Suppressor macrophage (primary cell): ENCODE data around the gene TNIK.

ENCODE experiments used
- DNase-seq, 4 experiments: peaks; one replicate each; pipeline ENCODE4 v3.0.0-alpha.2; 2020 to 2022

TNIK gene

DNA sequence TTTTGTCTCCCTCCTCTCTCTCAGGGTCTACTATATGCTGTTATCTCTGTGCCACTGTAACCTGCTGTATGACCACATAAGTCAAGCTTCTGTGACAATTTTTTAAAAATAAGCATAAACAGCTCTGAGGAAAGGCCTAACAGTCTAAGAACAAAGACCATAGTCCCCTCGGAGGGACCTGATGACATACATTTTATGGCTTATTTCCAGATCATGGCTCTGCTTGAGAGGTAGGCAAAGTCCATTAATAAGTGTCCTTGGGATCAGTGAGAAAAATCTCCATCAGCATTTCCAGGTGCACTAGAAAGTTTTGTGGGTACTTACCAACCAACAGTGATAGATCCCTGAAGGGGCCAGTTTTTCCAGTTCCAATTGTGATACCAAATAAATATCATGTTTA is 123.8 kb downstream of the TNIK start:
- DNase-seq = no peak

DNA sequence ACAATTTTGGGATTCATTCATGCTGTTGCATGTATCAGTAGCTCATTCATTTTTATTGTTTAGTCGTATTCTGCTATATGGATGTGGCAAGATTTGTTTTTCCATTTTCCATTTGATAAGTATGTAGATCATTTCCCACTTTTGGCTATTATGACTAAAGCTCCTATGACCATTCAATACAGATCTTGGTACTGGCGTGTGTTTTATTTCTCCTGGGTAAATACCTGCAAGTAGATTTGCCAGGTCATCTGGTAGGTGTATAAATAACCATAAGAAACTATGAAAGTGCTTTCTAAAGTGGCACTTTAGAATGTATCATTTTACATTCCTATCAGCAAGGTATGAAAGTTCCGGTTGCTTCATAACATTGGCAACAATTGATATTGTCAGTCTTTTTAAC is 124.6 kb downstream of the TNIK start:
- DNase-seq = no peak

DNA sequence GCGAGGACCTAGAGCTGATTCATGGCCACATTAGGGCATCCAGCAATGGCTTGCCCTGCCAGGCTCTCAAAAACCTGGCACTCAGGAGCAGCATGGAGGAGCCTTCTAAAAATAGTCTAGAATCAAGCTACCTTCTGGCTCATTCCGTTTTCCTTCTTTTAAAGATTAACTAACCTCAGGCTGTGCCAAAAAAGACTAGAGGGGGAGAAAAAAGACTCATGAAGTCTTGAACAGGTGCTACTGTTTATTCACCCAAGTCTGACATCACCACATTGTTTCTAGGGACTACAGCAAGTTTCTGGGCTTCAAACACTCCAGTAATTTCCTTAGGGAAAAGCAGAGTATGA is 125.8 kb downstream of the TNIK start:
- DNase-seq = no peak

DNA sequence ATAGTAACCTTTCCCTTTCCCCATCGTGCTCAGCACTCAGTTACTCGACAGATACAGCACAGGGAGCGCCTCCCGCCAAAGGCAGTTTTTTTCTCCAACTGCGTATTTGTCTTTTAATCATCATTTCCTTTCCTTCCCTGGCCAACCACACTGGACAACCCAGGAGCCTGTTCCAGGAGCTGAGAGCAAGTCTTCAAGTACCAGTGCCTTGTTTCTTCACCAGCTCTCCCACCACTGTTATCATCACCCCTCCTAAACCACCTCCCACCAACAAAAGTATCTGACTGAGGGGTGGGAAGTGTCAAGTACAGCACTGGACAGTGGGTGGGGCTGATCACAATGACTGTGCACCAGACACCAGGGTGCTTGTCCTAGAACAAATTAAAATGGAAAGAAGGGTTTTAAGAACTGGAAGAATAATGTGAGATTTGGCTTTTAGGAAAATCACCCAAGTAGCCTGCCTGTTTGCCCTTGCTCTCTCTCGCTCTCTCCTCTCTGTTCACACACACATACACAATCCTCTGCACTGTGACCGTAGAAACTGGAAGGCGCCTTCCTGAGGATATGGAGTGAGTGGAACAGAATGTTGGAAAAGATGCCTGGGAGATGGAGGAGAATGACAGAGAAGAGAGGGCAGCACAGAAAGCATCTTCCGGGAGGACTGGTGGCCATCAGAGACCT is 126.3 kb downstream of the TNIK start:
- DNase-seq = no peak

DNA sequence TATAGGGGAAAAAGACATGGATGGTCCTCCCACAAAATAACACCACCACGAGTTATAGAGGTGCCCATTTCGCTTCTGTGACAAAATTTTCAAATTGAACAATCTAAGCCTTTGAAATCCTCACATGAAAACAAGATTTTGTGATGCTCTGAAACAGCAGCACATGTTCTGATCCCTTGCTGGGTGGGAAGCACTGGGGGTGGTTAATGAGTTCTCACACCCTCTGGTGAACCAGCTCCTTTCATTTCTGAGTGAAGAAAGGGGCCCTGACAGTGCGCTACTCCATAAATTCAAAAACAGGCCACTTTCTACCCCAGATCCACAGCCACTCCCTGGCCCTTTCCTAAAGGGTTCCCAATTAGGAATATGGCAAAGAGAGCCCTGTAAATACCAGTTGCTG is 129.3 kb downstream of the TNIK start:
- DNase-seq = no peak

- DNase-seq = no peak
Measured at GRCh38 chr3:171329746-171330145, 130.5 kb downstream of the TNIK start.

DNA sequence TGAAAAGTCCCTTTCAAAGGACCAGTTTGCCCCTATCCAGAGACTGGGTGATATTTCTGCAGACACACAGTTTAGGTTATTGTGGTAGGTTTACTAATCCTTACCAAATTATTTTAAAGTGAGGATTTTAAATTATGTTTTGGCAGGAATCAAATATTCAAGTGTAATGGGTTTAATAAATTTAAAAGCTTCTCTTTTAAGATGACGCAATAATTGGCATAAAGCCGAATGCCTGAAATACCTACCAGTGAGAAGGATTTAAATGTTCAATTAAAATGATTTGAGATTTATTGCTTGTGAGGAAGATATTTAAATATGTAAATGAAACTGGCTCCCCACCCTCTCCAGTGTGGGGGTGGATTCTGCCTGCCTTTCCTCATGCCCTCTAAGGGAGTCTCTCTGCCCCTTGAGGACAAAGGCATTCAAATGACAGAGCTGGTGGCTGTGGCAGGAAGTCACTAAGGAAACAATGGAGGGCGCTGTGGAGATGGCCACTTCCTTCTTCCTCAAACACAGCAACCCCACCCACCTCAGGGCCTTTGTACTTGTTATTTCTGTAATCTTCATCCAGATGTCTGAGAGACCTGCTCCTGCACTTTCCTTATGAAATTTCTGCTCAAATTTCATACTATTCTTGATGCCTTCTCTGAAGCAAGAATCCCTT is 131.7 kb downstream of the TNIK start:
- DNase-seq = peak; percentile 39 to 69 (median 60)

DNA sequence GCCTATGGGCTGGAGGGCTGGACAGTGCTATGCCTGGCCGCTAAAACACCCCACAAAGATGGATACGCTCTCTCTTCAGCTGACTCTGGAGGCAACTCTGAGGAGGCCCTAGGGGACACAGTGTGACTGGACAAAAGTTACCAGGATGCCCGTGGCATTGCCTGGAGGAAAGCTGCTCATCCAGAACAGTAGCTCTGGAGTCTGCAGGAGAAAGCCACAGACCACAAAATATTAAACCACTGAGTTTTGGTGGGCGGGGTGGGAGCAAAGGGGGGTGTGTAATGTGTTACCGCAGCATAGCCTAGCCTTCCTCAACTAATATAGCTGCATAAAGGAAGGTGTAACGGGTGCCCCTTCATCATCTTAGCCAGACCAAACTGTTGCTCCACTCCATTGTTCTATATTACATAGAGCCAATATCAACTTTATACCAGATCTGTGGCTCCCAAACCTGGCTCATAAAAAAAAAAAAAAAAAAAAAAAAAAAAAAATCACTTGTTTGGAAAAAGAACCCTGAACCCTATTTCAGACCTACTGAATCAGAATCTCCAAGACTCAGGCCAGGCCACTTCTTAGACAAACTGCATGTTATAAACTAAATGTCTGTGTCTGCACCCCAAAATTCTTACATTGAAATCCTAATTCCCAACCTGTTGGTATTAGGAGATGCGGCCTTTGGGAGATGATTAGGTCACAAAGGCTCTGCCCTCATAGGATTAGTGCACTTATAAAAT is 132.6 kb downstream of the TNIK start:
- DNase-seq = no peak

DNA sequence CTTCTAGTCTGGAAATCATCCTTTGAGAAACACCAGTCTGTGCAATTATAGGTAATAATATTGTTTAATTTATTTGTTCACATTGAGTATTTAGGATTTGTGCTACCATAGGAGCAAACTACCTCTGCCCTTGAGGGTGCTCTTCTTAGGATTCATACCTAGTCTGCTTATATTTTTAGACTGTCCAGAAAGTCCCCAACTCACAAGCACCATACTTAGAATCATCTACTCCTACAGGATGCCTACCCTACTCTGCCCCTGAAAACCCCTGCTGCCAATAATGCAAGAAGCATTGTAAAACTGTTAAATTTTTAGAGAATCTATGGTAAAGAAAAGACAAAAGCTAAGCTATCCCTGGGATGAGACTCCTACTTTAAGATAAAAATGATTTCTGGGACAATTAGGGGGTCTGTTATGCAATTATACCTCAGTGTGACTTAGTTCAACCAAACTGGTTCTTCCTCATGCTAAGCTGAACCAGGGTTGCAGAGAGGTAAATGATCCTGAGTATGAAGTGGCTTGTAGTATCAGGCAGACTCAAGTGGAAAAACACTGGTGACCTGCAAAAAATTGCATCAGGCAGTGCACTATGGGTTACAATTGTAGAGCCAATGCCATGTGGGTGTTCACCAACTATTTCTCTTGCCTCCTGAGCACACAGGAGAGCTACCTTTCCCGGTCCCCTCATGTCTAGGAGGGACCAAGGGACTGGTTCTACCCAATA is 133.3 kb downstream of the TNIK start:
- DNase-seq = no peak

DNA sequence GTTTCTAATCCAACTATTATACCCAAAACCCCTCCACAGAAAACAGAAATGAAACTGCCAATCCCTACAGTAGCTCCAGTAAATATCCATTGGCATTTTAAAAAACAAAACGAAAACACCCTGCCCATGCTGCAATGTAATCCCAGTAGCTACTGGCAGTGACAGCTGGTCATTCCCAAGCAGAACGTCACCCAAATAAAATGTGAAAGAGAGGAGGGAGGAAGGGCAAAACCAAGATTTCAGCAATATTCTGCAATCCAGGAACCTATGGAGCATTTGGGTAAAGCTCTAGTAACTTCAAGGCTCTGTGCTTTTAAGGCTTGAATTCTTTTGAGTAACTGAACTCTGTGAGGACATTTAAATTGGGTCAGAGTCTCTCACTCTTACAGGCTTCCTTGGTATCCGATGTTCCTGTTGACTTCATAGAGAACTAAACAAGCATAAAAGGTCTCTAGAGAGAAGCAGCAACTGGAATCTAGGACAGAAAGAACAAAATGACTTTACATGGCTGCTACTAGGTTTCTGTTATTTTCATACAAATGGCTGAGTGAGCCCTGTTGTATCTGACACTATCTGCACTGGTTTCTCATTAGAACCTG is 136.2 kb downstream of the TNIK start:
- no peak for DNase-seq

- peak in 2 of 4 experiments; percentile 37 to 51 for DNase-seq
Measured at GRCh38 chr3:171321559-171322360, 138.4 kb downstream of the TNIK start.

DNA sequence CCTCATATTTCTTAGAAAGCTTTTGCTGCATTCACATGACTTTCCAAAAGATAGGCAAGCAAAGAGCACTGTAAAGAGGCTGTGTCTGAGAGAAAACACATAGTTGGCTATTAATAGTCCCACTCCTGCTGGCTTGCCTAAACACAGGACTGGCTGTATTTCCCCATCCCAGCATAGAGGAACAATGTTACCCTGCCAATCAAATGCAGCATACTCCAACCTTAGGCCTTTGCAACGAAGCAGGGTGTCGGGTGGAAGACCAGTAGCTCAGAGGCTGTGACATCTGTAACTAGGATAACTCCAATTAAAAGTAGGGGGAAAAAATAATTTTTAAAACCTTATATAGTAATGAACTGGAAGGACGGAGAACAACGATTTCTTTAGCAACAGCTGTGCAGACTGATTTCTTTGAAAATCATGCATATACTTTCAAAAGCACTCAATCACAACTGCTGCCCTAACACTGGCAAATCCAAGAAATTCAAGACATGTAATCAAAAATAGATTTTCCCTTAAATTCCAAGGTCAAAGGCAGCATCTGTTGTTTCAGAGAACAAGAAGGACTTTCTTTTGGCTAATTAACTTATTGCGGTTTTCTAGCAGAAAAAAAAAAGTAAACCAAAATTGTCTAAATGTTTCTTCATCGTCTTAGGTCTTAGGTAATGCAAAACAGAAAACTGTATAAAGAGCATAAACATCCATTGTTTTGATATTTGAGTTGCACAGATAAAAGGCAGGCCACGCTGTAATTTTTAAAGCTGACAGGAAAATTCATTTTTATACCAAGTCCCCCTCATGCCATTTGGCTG is 139.3 kb downstream of the TNIK start:
- peak; percentile 18 to 69 (median 62) for DNase-seq

GRCh38 chr3:171317171-171317570 is 143.0 kb downstream of the TNIK start:
- no peak for DNase-seq

- DNase-seq = no peak
Measured at GRCh38 chr3:171315919-171316318, 144.3 kb downstream of the TNIK start.

DNA sequence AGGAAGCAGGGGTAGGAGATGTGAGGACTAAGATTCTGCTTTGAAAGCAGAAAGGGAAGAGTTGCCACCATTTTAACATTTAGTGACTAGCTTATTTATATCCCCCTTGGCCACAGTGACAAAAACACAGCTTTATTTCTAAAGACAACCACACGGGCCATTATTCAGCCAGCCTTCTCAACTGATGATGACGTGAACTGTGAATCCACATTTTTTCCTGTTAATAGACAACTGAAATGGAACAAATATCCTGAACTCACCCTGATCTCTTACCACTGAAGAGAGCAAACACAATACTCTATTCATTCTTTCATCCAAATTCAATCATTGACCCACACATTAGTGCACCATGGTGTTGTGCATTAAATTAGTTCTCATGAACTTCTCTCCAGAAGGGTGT is 145.1 kb downstream of the TNIK start:
- DNase-seq = no peak

DNA sequence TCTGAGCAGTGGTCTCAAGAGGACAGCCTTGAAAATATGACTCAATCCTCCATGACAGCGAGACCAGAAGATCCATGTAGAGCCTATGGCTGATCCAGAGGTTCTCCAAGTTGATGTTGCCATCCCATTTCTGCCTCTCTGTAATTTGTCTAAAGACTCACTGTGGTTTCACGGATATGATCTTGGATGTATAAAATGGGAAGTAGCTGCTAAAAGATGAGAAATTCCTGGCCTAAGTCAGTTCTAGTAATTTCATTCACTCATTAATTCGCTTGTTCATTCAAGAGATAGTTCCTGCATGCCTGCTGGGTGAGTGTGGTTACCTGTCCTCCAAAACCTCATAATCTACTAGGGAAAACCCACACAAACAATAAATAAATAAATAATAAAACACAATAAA is 145.9 kb downstream of the TNIK start:
- DNase-seq = no peak

GRCh38 chr3:171313702-171314101 is 146.5 kb downstream of the TNIK start:
- no peak for DNase-seq

- no peak for DNase-seq
Measured at GRCh38 chr3:171312741-171313140, 147.5 kb downstream of the TNIK start.

GRCh38 chr3:171311784-171312183 is 148.4 kb downstream of the TNIK start:
- DNase-seq = peak in 3 of 4 experiments; percentile 16 to 29 (median 23)

DNA sequence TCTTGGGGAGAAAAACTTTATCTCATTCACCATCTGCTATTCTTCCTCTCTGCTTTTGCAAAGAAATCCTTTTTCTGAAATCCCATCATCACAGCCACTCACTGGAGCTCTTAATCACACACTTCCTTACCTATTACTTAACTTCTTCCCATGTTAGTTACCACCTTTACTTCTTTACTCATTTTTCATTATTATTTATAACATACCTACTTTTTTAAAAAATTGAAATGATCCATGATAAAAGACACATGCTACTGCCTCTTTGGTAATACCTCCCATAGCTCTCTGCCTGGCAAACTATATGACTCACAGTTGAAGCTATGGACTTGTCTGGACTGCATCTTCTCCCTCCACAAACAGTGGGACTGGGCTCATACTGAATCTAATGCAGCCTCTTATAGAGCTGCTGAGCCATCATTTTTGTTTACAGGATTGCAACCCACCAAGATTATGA is 150.3 kb downstream of the TNIK start:
- peak in 1 of 4 experiments; percentile 10 for DNase-seq

- DNase-seq = no peak
Measured at GRCh38 chr3:171307988-171308387, 152.2 kb downstream of the TNIK start.
